GM21529 (cell line): ENCODE results near the gene PSAPL1.

ENCODE experiments used
- ATAC-seq: cut with Tn5 transposase; IDR thresholded peaks from one replicate; pipeline ENCODE4 v1.9.1; 2021; ENCODE audit not compliant: unreplicated experiment

The PSAPL1 gene

DNA sequence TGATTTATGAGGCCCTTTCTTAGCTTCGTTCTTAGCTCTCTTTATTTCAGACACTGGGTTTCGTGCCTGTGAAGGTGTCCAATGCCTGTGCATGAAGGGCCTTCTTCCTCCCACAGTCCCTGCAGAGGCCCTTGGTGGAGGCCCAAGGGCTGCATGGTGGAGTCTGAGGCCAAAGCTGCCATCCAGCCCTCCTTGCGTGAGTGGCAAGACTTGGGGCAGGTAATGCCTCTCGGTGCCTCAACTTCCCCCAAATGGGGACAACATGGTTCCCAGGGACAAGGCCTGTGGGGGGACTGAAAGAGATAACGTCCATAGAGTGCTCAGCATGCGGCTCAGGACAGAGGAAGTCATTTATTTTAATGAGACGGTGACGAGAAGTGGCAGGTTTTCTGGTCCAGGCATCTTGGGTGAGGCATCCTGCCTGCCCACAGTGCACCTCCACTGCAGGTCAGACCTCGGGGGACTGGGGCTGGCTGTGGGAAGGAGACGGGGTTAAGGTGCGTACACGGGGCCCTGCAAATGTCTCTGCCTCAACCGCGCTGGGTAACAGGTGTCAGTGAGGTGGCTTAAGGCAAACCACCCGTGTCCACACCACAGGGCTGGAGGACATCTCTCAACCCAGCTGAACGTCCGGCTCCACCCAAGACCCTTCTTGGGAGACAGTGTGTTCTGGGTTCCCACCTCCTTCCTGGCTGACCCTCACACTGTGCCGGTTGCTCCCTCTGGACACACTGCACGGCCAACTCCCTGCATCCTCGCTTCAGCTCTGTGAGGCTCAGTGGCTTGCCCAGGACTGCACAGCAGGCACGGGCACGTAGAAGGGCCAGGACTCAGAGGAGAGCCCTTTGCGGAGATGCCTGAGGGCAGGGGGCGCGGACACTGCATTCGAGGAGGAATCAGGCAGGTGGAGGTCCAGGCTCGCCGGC, 50.5 kb downstream of the PSAPL1 start:
- ATAC-seq: no peak

DNA sequence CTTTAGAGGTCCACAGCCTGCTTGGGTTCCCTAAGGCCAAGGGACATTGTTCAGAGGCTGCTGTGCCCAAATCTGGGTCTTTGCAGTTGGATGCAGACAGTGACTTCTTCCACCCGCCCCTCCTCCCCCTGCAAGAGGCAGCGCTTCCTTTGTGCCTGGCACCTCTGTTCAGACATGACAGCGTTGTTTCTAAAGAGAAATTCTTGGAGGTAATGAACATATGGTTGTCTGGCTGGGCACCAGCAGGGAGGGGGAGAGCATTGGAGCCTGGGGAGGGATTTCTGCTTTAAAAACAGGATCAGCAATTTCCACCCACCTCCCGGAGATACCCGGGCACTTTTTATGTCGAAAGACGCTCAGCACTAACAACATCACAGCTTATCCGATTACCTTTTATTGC, 51.5 kb downstream of the PSAPL1 start:
- ATAC-seq: no peak

DNA sequence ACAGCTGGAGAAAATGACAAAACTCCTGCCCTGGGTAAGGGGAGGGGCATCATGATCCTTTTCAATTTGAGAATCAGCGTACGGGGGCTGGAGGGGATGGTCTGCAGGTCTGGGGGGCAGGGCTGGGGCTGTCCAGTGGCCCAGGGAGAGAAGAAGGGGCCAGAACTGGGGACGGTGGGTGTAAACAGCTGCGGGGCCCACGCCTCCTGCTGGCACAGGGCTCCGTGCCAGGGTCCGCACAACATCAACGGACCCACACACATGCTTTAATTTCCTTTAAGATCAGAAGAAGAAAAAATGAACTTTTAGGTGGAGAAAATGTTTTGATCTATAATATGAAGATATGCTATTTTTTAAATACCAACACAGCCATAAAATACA, 52.1 kb downstream of the PSAPL1 start:
- no peak for ATAC-seq

DNA sequence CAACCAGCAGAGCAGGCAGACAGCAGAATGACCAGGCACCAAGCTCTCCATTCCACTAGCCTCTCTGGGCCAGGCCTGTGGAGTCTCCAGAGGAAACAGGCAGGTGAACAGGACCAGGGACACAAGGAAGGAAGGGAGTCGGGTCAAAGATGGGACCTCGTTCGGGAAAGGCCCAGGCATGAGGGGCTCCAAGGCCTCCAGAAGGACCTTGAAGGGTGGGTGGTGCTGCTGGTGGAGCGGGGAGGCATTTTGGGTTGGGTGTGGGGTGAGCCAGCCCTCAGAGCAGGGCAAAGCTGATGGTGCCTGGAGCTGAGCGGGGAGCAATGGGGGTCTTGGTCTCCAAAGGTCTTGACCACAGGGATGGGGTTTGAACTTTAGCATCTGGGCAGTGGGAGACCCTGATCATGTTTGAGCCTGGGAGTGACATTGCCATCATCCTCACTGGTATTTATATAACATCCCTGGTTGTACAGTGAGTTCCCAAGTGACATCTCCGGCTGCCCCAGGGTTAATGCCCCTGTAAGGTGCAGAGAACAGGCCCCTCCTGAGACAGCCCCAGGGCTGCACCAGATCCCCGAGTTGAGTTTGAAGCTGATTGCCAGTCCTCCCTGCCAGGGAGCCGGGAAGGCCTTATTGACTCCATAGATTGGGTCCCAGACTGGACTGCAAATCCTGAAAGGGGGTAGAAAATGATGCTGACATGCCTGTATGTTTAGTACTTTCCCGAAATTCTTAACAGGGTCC, 52.7 kb downstream of the PSAPL1 start:
- ATAC-seq: no peak

DNA sequence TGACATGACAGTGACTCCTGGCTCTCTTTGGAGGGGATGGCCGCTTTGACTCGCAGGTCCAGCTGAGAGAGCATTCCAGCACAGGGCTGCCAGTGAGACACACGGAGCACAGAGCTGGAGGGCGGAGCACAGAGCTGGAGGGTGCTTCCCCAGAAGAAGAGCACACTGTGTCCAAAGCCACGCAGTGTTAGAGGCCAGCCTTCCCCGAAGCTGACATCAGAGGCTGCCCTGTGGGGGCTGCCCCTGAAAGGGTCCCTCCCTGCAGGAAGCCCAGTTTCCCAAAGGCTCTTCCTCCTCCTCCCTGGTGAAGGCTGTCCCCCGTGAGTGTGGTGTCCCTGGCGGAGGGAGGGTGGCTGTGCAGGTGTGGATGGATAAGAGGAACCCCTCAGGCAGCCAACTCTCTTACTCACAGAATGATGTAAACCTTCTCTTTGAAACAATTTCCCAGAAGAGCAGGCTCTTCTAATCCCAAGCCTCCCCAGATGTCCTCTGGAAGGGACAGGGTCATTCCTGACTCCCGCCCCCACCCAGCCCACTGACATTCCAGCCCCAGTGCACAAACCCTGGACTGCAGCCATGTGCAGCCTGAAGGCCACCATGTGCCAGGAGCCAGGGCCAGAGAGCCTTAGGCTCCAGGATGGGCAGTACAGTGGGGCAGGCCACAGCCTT, 53.4 kb downstream of the PSAPL1 start:
- no peak for ATAC-seq
